Kidney epithelial cell (primary cell): ENCODE measurements around the gene APMAP. TPM values are rescaled to one million over a fixed set of nuclear protein-coding genes. Genes with fewer than 3 reads are reported as not detected.

Experiments
- DNase-seq: peaks from one replicate; pipeline ENCODE4 v3.0.0-alpha.2; 2010; ENCODE audit warnings: low read depth
- H3K27me3 ChIP-seq: 2 replicates; pipeline ENCODE4 v1.6.0; 2011; ENCODE audit warnings: low read length; ENCODE audit not compliant: control insufficient read depth, insufficient read depth
- H3K36me3 ChIP-seq: 2 replicates; pipeline ENCODE4 v1.5.1; 2011; ENCODE audit warnings: low read length; ENCODE audit not compliant: control insufficient read depth, insufficient read depth
- H3K4me3 ChIP-seq: 2 replicates; pipeline ENCODE4 v1.5.1; 2011; ENCODE audit warnings: low read depth, mild to moderate bottlenecking, control low read depth, low read length
- CTCF ChIP-seq: IDR thresholded peaks from 2 replicates; pipeline ENCODE4 v1.5.1; 2011; ENCODE audit warnings: mild to moderate bottlenecking, moderate library complexity, low read length, control low read depth, inconsistent platforms; ENCODE audit not compliant: insufficient read depth, poor library complexity, severe bottlenecking
- total RNA-seq: library from RNA; depleted of rRNA; stranded (reverse); fragments of >200 nt; gene quantifications from 2 replicates; pipeline ENCODE4 v1.2.3, GENCODE V29; 2015

Gene APMAP
- total RNA-seq, 1 donor from 2014 or later = 98.8 TPM

GRCh38 chr20:24958506-24959385 lies 33.8 kb downstream of the APMAP start:
- no peaks in the 10 kb centered on the region for H3K27me3 ChIP-seq
- no peak for DNase-seq
- no peaks in the 10 kb centered on the region for H3K36me3 ChIP-seq
- H3K4me3 ChIP-seq = no peak overlapping the region
- no peak for TF ChIP-seq CTCF

- Histone ChIP-seq H3K27me3 (no peaks in the 10 kb centered on the region), H3K36me3 (no peaks in the 10 kb centered on the region), H3K4me3 (no peak overlapping the region)
- no peak for DNase-seq
- no peak for TF ChIP-seq CTCF
Measured at GRCh38 chr20:24957326-24958016, 35.1 kb downstream of the APMAP start.

GRCh38 chr20:24956001-24956841 lies 36.3 kb downstream of the APMAP start:
- DNase-seq = no peak
- Histone ChIP-seq H3K4me3 (no peak overlapping the region), H3K27me3 (no peaks in the 10 kb centered on the region), H3K36me3 (no peaks in the 10 kb centered on the region)
- no peak for TF ChIP-seq CTCF

- Histone ChIP-seq H3K36me3 (no peaks in the 10 kb centered on the region), H3K4me3 (no peak overlapping the region), H3K27me3 (no peaks in the 10 kb centered on the region)
- TF ChIP-seq CTCF = no peak
- DNase-seq = no peak
Measured at GRCh38 chr20:24955045-24955444, 37.5 kb downstream of the APMAP start.

- TF ChIP-seq CTCF = no peak
- DNase-seq = no peak
- Histone ChIP-seq H3K27me3 (no peaks in the 10 kb centered on the region), H3K36me3 (no peaks in the 10 kb centered on the region), H3K4me3 (no peak overlapping the region)
Measured at GRCh38 chr20:24954566-24954965, 38.0 kb downstream of the APMAP start.
